GM12873 (cell line): ENCODE data around the gene BRD1.

Source experiments
- TF ChIP-seq, protein P1 (sequence below): IDR thresholded peaks from 2 replicates; pipeline ENCODE4 v1.5.1; 2012; ENCODE audit warnings: low read depth, mild to moderate bottlenecking, moderate library complexity, low read length, control low read depth; ENCODE audit not compliant: insufficient read depth; ENCODE audit errors: missing control alignments

Gene BRD1

GRCh38 chr22:49850959-49851802 is 23.5 kb upstream of the BRD1 start:
- TF ChIP-seq, protein P1, sequence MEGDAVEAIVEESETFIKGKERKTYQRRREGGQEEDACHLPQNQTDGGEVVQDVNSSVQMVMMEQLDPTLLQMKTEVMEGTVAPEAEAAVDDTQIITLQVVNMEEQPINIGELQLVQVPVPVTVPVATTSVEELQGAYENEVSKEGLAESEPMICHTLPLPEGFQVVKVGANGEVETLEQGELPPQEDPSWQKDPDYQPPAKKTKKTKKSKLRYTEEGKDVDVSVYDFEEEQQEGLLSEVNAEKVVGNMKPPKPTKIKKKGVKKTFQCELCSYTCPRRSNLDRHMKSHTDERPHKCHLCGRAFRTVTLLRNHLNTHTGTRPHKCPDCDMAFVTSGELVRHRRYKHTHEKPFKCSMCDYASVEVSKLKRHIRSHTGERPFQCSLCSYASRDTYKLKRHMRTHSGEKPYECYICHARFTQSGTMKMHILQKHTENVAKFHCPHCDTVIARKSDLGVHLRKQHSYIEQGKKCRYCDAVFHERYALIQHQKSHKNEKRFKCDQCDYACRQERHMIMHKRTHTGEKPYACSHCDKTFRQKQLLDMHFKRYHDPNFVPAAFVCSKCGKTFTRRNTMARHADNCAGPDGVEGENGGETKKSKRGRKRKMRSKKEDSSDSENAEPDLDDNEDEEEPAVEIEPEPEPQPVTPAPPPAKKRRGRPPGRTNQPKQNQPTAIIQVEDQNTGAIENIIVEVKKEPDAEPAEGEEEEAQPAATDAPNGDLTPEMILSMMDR = no peak

DNA sequence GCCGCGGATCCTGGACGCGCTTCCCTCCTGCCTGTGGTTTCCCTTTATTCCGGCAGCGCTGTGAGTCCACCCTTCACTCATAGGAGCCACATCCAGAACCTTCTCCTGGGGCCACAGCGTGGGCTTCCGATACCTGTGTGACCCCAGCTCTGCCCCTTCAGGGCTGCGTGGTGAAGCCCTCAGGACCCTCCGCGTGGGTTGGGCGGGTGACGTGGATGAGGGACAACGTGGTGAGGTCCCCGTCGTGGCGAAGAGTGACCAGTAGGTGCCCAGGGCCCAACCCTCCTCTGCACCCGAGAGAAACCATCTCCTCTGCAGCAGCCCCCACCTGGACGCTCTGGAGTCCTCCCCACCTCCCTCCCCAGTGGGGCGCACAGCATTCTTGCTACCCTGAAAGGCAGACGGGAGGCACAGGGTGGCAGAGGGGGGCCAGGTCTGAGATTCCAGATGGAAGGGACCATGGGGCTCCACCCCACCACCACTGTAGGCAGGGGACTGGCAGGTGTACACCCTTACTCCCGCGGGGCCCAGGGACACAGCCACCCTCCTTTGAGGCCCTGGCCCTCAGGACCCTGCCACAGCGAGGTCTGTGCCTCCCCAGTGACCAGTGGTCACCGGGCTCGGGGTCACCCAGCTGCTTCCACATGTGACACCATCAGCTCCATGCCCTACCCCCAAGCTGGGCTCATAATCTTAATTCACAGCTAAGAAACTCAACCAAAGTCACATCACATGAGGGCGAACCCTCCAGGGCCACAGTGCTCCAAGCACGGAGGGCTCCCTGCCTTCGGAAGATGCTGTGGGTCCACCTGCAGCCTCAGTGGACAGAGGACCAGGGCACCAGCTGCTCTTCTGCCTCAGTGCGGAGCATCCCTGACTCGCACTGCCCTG is 22.6 kb upstream of the BRD1 start:
- TF ChIP-seq, protein P1 = no peak

- TF ChIP-seq, protein P1 = no peak
Measured at GRCh38 chr22:49849161-49850020, 21.7 kb upstream of the BRD1 start.

- TF ChIP-seq, protein P1 = no peak
Measured at GRCh38 chr22:49848690-49849160, 21.1 kb upstream of the BRD1 start.

DNA sequence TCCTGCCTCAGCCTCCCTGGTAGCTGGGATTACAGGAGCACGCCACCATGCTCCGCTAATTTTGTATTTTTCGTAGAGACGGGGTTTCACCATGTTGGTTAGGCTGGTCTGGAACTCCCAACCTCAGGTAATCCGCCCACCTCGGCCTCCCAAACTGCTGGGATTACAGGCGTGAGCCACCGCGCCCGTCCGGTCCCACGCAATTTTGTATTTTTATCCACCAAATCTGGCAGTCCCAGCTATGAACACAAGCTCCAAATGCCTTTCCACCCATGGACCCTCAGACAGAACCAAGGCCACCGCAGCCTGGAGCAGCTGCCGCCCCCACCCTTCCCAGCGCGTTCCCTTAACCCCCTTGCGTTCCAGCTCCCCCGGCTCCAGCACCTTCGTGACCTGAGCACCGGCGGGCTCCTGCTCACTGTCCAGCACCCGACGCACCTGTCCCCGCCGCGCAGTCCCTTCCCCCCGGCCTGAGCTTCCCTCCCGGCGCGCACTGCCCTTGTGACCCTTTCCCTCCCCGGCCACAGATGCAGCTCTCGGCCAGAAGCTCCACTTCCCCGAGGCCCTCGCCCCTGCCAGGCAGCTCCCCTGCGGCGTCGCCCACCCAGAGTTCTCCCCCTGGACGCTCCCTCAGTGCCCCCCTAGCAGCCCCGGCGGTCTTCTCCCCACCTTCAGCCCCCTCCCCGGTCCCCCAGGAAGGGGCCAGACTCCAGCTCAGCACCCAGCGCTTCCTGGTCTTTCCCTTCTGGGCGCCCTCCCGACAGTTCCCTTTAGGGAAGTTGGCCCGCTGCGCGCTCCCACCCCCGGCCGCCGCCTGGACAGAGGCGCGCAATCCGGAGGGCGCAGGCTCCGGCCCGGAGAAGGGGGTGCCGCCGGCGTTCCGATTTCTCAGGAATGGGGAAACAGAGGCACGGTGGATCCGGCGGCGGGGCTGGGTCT is 20.3 kb upstream of the BRD1 start:
- TF ChIP-seq, protein P1 = no peak

DNA sequence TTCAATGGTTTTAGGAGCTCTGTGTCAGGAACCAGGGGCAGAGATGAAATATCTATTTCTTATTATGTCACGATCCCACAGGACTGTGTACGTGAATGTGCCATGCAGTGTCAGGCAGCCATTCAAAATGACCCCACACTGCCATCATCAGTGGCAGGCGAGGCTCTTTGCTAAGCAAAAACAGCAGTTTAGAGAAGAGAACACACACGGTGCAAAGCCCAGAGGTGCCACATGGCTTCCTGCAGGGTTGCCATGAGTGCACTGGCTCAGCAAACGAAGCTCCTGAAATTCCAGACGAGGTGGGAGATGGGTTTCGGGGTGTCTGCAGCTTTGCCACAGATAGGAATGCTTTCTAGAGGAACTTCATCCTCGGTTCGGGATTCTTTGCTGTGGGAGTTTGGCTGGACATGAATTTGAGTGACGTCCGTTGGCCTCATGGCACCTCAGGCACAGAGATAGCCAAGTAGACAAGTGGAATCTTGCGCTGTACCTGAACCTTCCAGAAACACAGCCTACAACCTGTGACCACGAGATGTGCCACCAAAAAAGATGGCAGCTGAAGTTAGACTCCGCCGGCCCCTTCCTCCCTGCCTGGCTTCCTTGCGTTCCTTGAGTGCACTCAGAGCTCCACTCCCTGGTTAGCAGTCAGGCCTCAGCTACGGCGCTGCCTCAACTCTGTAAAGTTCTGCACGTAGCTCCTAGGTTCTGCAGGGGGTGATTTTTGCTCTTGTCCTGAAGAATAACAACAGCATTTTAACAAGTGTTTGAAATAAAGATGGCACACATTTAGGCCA is 18.2 kb upstream of the BRD1 start:
- TF ChIP-seq, protein P1 = no peak
